Activated T-helper 1 cell treated with anti-CD3 and anti-CD28 coated beads, Interleukin-12 subunit alpha, Interleukin-12 subunit beta, Interleukin-2, Interleukin-4 antibody, amounts not matched to agents 30 ng/mL and 10 ng/mL and 1 ng/mL, durations not matched to agents 14 hours and 24 hours and 36 hours (primary cell): Measurements from ENCODE around the gene FAM131A. TPM values are rescaled to one million over a fixed set of nuclear protein-coding genes. Genes with fewer than 3 reads are reported as not detected.

ENCODE experiments used
- DNase-seq: peaks from one replicate; pipeline ENCODE4 v3.0.0; 2021; ENCODE audit warnings: low spot score
- H3K27ac Mint-ChIP-seq: one replicate; pipeline ENCODE4 v1.8.0; 2021; ENCODE audit warnings: mild to moderate bottlenecking, mixed read lengths
- H3K27me3 Mint-ChIP-seq: one replicate; pipeline ENCODE4 v1.8.0; 2022; ENCODE audit warnings: mild to moderate bottlenecking, moderate library complexity, mixed read lengths; ENCODE audit not compliant: insufficient read depth
- H3K36me3 Mint-ChIP-seq: one replicate; pipeline ENCODE4 v1.8.0; 2021; ENCODE audit warnings: low read depth, mixed read lengths
- H3K4me1 Mint-ChIP-seq: one replicate; pipeline ENCODE4 v1.8.0; 2021; ENCODE audit warnings: low read depth, mixed read lengths
- H3K4me3 Mint-ChIP-seq: one replicate; pipeline ENCODE4 v1.8.0; 2021; ENCODE audit warnings: mild to moderate bottlenecking, moderate library complexity, mixed read lengths
- H3K9me3 Mint-ChIP-seq: one replicate; pipeline ENCODE4 v1.8.0; 2021; ENCODE audit warnings: mixed read lengths
- intact Hi-C: fragments of 100-400 bp; cut with micrococcal nuclease; formaldehyde crosslinking; loops from one replicate; pipeline ENCODE4 v1.15.1; 2024
- total RNA-seq: library from RNA; stranded (reverse); gene quantifications from 2 replicates; pipeline ENCODE4 v1.2.3, GENCODE V29; 2022

Gene FAM131A
- total RNA-seq, 1 donor from 2014 or later: 9.2 TPM

DNA sequence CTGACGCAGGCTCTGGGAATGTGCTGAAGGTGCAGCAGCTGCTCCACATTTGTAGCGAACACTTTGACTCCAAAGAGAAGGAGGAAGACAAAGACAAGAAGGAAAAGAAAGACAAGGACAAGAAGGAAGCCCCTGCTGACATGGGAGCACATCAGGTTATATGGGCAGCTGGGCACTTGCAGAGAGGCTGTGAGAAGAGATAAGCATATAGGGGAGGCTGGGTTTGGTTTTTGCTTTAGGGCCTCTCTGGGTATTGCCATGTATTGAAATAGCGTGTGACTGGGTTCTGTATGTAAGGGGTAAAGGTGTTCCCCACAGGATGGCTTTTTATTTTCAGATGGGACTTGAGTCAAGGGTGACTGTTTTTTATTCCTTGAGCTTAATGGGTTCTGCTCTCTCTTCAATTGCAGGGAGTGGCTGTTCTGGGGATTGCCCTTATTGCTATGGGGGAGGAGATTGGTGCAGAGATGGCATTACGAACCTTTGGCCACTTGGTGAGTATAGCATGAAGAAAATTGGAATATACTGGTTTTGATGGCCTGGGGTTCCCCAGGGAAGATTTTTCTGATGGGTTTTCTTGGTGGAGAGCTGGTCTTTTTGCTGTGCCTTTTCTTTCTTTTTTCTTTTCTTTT is 30.9 kb upstream of the FAM131A start:
- Mint-ChIP-seq H3K27ac (no peak overlapping the region), H3K27me3 (no peaks in the 10 kb centered on the region), H3K9me3 (no peaks in the 10 kb centered on the region), H3K4me1 (peaks cover 17% of the 10 kb centered on the region), H3K4me3 (no peak overlapping the region), H3K36me3 (peaks cover 68% of the 10 kb centered on the region)
- no peak for DNase-seq
- intact Hi-C loops: no loop called here

DNA sequence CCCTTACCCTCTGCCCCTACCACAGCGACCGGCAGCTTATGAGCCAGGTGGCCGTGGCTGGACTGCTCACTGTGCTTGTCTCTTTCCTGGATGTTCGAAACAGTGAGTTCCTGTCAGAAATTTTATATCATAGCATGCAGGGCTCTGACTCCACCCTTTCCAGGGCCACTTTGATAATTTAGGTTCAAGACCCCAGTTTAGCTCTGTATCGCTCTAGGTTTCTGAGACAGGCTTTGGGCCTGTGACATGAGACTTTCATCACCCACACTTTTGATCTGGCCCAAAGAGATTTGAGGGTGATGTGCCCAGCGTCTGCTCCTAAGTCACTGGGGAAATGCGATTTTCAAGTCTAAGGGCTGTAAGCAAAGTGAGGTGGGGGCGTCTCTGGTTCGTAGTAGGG is 29.5 kb upstream of the FAM131A start:
- Mint-ChIP-seq H3K27me3 (no peaks in the 10 kb centered on the region), H3K9me3 (no peaks in the 10 kb centered on the region), H3K36me3 (peaks cover 56% of the 10 kb centered on the region), H3K27ac (no peak overlapping the region), H3K4me1 (peaks cover 14% of the 10 kb centered on the region), H3K4me3 (no peak overlapping the region)
- intact Hi-C loops: no loop called here
- no peak for DNase-seq

- peaks cover 50% of the 10 kb centered on the region for H3K36me3 Mint-ChIP-seq
- no peaks in the 10 kb centered on the region for H3K9me3 Mint-ChIP-seq
- no peak overlapping the region for H3K4me3 Mint-ChIP-seq
- H3K27ac Mint-ChIP-seq: no peak overlapping the region
- intact Hi-C loops: no loop called here
- DNase-seq: no peak
- no peaks in the 10 kb centered on the region for H3K27me3 Mint-ChIP-seq
- H3K4me1 Mint-ChIP-seq: peaks cover 14% of the 10 kb centered on the region
Measured at GRCh38 chr3:184308744-184309143, 28.7 kb upstream of the FAM131A start.

DNA sequence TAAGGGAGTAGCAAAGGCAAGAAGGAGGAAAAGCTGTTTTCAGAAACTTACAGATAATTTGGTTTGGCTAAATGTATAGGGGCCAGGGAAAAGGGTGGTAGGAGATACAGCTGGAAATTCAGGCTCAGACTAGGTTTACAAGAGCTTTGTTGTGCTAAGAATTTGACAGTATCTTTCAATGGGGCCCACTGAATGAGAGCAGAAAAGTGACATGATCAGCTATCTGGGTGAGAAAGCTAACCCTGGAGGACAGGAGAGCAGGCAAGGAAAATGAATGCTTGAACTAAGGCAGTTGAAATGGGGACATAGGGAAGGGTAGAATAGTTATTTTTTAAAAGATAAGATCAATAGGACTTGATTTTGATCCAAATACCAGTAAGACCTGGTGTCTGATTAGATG is 25.8 kb upstream of the FAM131A start:
- no peak overlapping the region for H3K4me3 Mint-ChIP-seq
- no peak overlapping the region for H3K27ac Mint-ChIP-seq
- DNase-seq: no peak
- H3K27me3 Mint-ChIP-seq: no peaks in the 10 kb centered on the region
- no peaks in the 10 kb centered on the region for H3K9me3 Mint-ChIP-seq
- intact Hi-C loops: no loop called here
- peaks cover 17% of the 10 kb centered on the region for H3K4me1 Mint-ChIP-seq
- peaks cover 38% of the 10 kb centered on the region for H3K36me3 Mint-ChIP-seq

DNA sequence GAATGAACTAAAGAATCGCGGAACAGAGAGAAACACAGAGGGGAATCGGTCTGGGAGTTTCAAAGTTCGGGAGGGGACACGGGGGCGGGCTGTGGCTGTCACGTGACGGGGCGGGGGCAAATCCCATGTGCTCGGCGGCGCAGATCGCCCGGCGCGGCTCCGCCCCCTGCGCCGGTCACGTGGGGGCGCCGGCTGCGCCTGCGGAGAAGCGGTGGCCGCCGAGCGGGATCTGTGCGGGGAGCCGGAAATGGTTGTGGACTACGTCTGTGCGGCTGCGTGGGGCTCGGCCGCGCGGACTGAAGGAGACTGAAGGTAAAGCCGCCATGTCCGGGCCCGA is 23.1 kb upstream of the FAM131A start, which contains the start of gene EIF4G1:
Gene EIF4G1 (plus strand): TSS at position 244 of the 337 bp plus-strand sequence. CDS start 1,191 bp downstream, outside the sequence.
- Mint-ChIP-seq H3K36me3 (peaks cover 31% of the 10 kb centered on the region), H3K4me3 (peak within 1 kb of the TSS; percentile 88), H3K4me1 (peaks cover 29% of the 10 kb centered on the region), H3K9me3 (no peaks in the 10 kb centered on the region), H3K27ac (peak within 1 kb of the TSS; percentile 93), H3K27me3 (no peaks in the 10 kb centered on the region)
- peak; percentile 92 for DNase-seq
- intact Hi-C loops: loop anchor here (1.0 kb wide), 7 partner anchors 15 to 430 kb away; partner anchors contain the start of genes ABCF3, AP2M1, EEF1AKMT4 and PARL

GRCh38 chr3:184314700-184315542 is 22.5 kb upstream of the FAM131A start:
- Mint-ChIP-seq H3K9me3 (no peaks in the 10 kb centered on the region), H3K4me1 (peaks cover 29% of the 10 kb centered on the region), H3K27ac (peak overlapping the region; percentile 87), H3K36me3 (peaks cover 29% of the 10 kb centered on the region), H3K27me3 (no peaks in the 10 kb centered on the region), H3K4me3 (peak overlapping the region; percentile 83)
- intact Hi-C loops: loop anchor here (1.0 kb wide), 7 partner anchors 16 to 431 kb away; partner anchors contain the start of genes ABCF3, AP2M1, EEF1AKMT4 and PARL
- DNase-seq: peak; percentile 58

GRCh38 chr3:184315543-184315867 is 21.9 kb upstream of the FAM131A start:
- Mint-ChIP-seq H3K4me1 (peaks cover 29% of the 10 kb centered on the region), H3K27me3 (no peaks in the 10 kb centered on the region), H3K4me3 (peak overlapping the region; percentile 83), H3K27ac (peak overlapping the region; percentile 87), H3K9me3 (no peaks in the 10 kb centered on the region), H3K36me3 (peaks cover 29% of the 10 kb centered on the region)
- DNase-seq: no peak
- intact Hi-C loops: no loop called here

GRCh38 chr3:184315871-184316661 is 21.3 kb upstream of the FAM131A start:
- Mint-ChIP-seq H3K27ac (peak overlapping the region; percentile 57), H3K4me3 (peak overlapping the region; percentile 83), H3K4me1 (peaks cover 29% of the 10 kb centered on the region), H3K9me3 (no peaks in the 10 kb centered on the region), H3K27me3 (no peaks in the 10 kb centered on the region), H3K36me3 (peaks cover 35% of the 10 kb centered on the region)
- DNase-seq: no peak
- intact Hi-C loops: no loop called here

DNA sequence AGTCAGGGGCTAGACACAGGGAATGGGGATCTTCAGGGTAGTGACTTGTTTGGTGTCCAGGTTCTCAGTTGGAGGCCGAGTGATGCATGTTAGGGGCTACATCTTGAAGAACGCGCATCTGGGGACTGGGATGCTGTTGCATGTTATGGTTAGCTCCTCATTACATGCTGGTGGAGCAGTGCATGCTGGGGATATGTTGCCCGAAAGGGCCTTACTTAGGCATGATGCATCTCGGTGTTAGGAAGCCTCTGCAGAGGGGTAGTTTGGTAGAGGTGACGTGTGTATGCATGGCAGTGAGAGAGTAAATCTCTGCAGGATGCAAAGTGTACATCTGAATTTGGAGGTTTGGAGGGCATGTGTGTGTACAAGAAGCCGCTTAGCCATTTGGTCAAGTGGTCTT is 20.6 kb upstream of the FAM131A start:
- Mint-ChIP-seq H3K36me3 (peaks cover 42% of the 10 kb centered on the region), H3K4me1 (peaks cover 29% of the 10 kb centered on the region), H3K4me3 (peak overlapping the region; percentile 83), H3K27ac (peak overlapping the region; percentile 57), H3K27me3 (no peaks in the 10 kb centered on the region), H3K9me3 (no peaks in the 10 kb centered on the region)
- intact Hi-C loops: loop anchor here (1.0 kb wide), 1 partner anchor 9 kb away; no protein-coding TSS in a partner anchor
- DNase-seq: no peak

DNA sequence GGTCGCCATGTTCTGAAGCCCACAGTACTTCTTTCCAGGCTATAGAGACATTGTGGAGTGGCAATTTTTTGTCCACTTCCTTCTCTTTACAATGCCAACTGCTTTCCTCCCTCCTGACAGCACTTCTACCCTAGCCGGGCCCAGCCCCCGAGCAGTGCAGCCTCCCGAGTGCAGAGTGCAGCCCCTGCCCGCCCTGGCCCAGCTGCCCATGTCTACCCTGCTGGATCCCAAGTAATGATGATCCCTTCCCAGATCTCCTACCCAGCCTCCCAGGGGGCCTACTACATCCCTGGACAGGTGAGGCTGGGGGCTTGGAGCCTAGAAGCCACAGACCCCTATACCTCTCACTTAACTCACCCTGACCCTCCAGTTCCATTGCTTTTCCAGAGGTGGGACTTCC is 20.2 kb upstream of the FAM131A start:
- Mint-ChIP-seq H3K27me3 (no peaks in the 10 kb centered on the region), H3K27ac (peak overlapping the region; percentile 53), H3K4me1 (peaks cover 29% of the 10 kb centered on the region), H3K36me3 (peaks cover 43% of the 10 kb centered on the region), H3K4me3 (peak overlapping the region; percentile 83), H3K9me3 (no peaks in the 10 kb centered on the region)
- intact Hi-C loops: loop anchor here (1.0 kb wide), 1 partner anchor 8 kb away; no protein-coding TSS in a partner anchor
- DNase-seq: no peak

DNA sequence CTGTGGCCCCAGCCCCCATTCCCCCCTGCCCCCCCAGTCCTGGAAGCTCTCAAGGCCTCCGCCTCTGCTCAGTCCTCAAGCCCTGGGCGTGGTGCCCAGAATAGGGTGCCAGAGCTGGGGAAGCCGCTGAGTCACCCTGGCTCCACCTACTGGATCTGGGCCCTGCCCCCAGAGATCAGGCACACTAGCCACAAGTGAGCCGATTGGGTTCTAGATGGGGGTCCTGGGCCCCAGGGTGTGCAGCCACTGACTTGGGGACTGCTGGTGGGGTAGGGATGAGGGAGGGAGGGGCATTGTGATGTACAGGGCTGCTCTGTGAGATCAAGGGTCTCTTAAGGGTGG is 17.3 kb upstream of the FAM131A start:
- Mint-ChIP-seq H3K36me3 (peaks cover 66% of the 10 kb centered on the region), H3K9me3 (no peaks in the 10 kb centered on the region), H3K4me3 (no peak overlapping the region), H3K27me3 (no peaks in the 10 kb centered on the region), H3K4me1 (peaks cover 35% of the 10 kb centered on the region), H3K27ac (no peak overlapping the region)
- DNase-seq: no peak
- intact Hi-C loops: loop anchor here (1.0 kb wide), 1 partner anchor 32 kb away; no protein-coding TSS in a partner anchor

DNA sequence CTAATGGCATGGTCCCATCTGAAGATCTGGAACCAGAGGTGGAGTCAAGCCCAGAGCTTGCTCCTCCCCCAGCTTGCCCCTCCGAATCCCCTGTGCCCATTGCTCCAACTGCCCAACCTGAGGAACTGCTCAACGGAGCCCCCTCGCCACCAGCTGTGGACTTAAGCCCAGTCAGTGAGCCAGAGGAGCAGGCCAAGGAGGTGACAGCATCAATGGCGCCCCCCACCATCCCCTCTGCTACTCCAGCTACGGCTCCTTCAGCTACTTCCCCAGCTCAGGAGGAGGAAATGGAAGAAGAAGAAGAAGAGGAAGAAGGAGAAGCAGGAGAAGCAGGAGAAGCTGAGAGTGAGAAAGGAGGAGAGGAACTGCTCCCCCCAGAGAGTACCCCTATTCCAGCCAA is 15.7 kb upstream of the FAM131A start:
- Mint-ChIP-seq H3K4me3 (no peak overlapping the region), H3K4me1 (peaks cover 38% of the 10 kb centered on the region), H3K27ac (no peak overlapping the region), H3K36me3 (peaks cover 74% of the 10 kb centered on the region), H3K9me3 (no peaks in the 10 kb centered on the region), H3K27me3 (no peaks in the 10 kb centered on the region)
- intact Hi-C loops: no loop called here
- no peak for DNase-seq
